Prostate gland (tissue), 2 donors: ENCODE measurements around the gene CBL. TPM values are rescaled to one million over a fixed set of nuclear protein-coding genes. Genes with fewer than 3 reads are reported as not detected.
"Not testable (repeated sequence)": the region's sequence is repeated elsewhere in the genome, so short reads cannot be mapped to it uniquely, and the experiment has no call there.

Source experiments
- DNase-seq: peaks from one replicate; pipeline ENCODE4 v3.0.0-alpha.2; 2019; ENCODE audit warnings: low spot score
- H3K27ac ChIP-seq, 2 donors: fragments of 200-600 bp; sonication (generic); 2 replicates each; pipeline ENCODE4 v1.5.1; 2017 to 2019
- H3K27me3 ChIP-seq: fragments of 200-600 bp; sonication (generic); replicated peaks from 2 replicates; pipeline ENCODE4 v1.5.1; 2019; ENCODE audit not compliant: insufficient read depth
- H3K36me3 ChIP-seq, 2 donors: fragments of 200-600 bp; sonication (generic); 1 replicate in 1 of 2; 2 replicates in 1 of 2; pipeline versions ENCODE4 v1.5.1 to v1.8.1; 2017 to 2019
- H3K4me1 ChIP-seq: fragments of 200-600 bp; sonication (generic); replicated peaks from 2 replicates; pipeline ENCODE4 v1.5.1; 2019
- H3K4me3 ChIP-seq, 2 donors: fragments of 200-600 bp; sonication (generic); 2 replicates each; pipeline ENCODE4 v1.5.1; 2017 to 2019
- H3K9me3 ChIP-seq: fragments of 200-600 bp; sonication (generic); 2 replicates; pipeline ENCODE4 v1.5.1; 2017
- POLR2A ChIP-seq: fragments of 450-650 bp; IDR thresholded peaks from one replicate; pipeline ENCODE4 v1.6.1; 2016; ENCODE audit warnings: antibody characterized with exemption, mild to moderate bottlenecking
- POLR2AphosphoS5 ChIP-seq: sonication (generic); formaldehyde crosslinking; IDR thresholded peaks from one replicate; pipeline ENCODE4 v1.6.1; 2017; ENCODE audit warnings: antibody characterized with exemption
- WGBS: methylation state at CpG from one replicate; pipeline ENCODE4 v1.1.5; 2018; 5-methylcytosine and 5-hydroxymethylcytosine counted together
- intact Hi-C: fragments of 100-400 bp; cut with DNase I; formaldehyde crosslinking; loops from one replicate; pipeline ENCODE4 v1.14.2; 2022
- total RNA-seq, 2 donors: library from RNA; depleted of rRNA; stranded (reverse); fragments of >200 nt; gene quantifications; one replicate each; pipeline ENCODE4 v1.1.0, GENCODE V29; 2016
- TF ChIP-seq, protein P1 (sequence below), 4 experiments: fragments of 200-600 bp in 2 of 4; fragments of 450-650 bp in 2 of 4; sonication (generic) in 2 of 4; IDR thresholded peaks; 1 replicate in 3 of 4; 2 replicates in 1 of 4; pipeline ENCODE4 v1.5.1; 2016 to 2019; ENCODE audit warnings: antibody characterized with exemption in 4 of 4, mild to moderate bottlenecking in 2 of 4, moderate library complexity in 2 of 4

The CBL gene
- total RNA-seq, 2 donors from 2014 or later = 9.8 to 38.8 TPM

DNA sequence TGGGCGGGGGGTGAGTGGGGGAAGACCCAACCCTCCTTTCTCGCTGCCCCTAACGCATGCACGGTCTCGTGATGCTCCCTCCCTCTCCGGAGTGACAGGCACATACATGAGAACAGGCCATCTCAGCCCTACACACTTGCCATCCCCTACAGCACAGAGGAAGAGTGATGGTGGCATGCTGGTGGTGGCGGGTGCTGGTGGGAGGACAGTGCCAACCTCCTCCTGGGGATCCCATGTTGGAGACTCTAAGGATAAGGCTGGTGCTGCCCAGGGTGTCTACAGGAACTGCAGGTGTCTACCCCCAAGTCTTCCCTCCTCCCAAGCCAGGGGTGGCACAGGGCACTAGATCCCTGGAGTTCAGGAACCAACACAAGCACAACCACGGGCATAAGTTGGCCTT lies 44.3 kb upstream of the CBL start:
- no peak overlapping the region for H3K4me3 ChIP-seq
- H3K9me3 ChIP-seq = no peaks in the 10 kb centered on the region
- WGBS = 72% methylated on average over 8 of the region's 8 CpGs
- H3K27ac ChIP-seq = no peak overlapping the region
- TF ChIP-seq POLR2A (no peak), POLR2AphosphoS5 (no peak)
- TF ChIP-seq, protein P1, sequence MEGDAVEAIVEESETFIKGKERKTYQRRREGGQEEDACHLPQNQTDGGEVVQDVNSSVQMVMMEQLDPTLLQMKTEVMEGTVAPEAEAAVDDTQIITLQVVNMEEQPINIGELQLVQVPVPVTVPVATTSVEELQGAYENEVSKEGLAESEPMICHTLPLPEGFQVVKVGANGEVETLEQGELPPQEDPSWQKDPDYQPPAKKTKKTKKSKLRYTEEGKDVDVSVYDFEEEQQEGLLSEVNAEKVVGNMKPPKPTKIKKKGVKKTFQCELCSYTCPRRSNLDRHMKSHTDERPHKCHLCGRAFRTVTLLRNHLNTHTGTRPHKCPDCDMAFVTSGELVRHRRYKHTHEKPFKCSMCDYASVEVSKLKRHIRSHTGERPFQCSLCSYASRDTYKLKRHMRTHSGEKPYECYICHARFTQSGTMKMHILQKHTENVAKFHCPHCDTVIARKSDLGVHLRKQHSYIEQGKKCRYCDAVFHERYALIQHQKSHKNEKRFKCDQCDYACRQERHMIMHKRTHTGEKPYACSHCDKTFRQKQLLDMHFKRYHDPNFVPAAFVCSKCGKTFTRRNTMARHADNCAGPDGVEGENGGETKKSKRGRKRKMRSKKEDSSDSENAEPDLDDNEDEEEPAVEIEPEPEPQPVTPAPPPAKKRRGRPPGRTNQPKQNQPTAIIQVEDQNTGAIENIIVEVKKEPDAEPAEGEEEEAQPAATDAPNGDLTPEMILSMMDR (IDR thresholded peaks at IDR 0.05) = no peak
- no peak for DNase-seq
- intact Hi-C loops = no loop called here
- no peaks in the 10 kb centered on the region for H3K36me3 ChIP-seq
- H3K4me1 ChIP-seq = no peaks in the 10 kb centered on the region
- no peaks in the 10 kb centered on the region for H3K27me3 ChIP-seq

- Histone ChIP-seq H3K27me3 (no peaks in the 10 kb centered on the region), H3K27ac (no peak overlapping the region), H3K36me3 (no peaks in the 10 kb centered on the region), H3K9me3 (no peaks in the 10 kb centered on the region), H3K4me3 (no peak overlapping the region), H3K4me1 (no peaks in the 10 kb centered on the region)
- TF ChIP-seq, protein P1 (IDR thresholded peaks at IDR 0.05) = no peak
- TF ChIP-seq POLR2AphosphoS5 (no peak), POLR2A (no peak)
- DNase-seq = no peak
- intact Hi-C loops = no loop called here
- 70% methylated on average over 8 of the region's 8 CpGs for WGBS
These were observed 39.6 kb upstream of the CBL start for GRCh38 chr11:119166368-119167076.

GRCh38 chr11:119167077-119167458 lies 39.1 kb upstream of the CBL start:
- H3K4me3 ChIP-seq, H3K9me3 ChIP-seq, H3K27me3 ChIP-seq, H3K36me3 ChIP-seq, H3K4me1 ChIP-seq, H3K27ac ChIP-seq, DNase-seq, intact Hi-C loops: not testable (repeated sequence)
- 72% methylated on average over 10 of the region's 10 CpGs for WGBS

- Histone ChIP-seq H3K9me3 (no peaks in the 10 kb centered on the region), H3K4me3 (no peak overlapping the region), H3K27me3 (no peaks in the 10 kb centered on the region), H3K27ac (no peak overlapping the region), H3K4me1 (no peaks in the 10 kb centered on the region), H3K36me3 (no peaks in the 10 kb centered on the region)
- WGBS = 46% methylated on average over 6 of the region's 6 CpGs
- intact Hi-C loops = no loop called here
- DNase-seq = no peak
- TF ChIP-seq, protein P1 (IDR thresholded peaks at IDR 0.05) = no peak
- TF ChIP-seq POLR2A (no peak), POLR2AphosphoS5 (no peak)
These were observed 38.2 kb upstream of the CBL start for GRCh38 chr11:119167933-119168332.

DNA sequence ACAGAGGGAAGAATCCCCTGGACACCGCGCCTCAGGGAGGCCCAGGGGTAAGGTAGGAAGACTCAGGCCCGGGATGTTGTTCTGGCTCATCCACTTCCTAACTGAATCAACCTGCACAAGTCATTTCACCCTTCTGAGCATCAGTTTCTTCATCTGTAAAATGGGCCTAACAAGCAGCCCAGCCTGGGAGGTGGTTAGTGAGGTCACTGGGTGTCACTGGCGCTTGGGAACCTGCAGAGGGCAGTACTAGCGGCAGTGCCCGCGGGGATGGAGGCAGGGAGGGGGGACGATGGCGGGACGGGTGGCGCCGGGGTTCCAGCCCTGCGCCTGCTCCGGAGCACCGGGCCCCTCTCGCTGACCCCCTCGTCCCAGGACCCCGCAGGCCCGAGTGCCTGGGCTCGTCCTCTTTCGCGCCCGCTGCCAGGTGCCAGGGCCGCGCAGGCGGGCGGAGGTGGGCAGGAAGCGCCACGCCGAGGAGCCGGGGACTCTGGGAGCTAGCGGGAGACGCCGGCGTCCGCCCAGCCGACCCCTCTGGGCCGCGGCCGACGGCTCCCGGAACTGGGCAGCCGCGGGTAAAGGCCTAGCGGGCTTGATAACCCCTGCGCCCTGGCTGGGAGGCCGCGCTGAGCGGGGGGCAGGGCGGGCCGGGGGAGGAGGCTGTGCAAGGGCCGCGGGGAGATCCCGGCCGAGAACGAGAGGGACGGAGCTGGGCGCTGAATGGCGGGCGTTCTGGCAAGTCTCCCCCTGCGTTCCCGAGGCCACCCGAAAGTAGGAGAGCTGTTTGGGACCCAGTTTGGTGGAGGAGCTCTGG lies 37.5 kb upstream of the CBL start, which contains the start of gene NLRX1:
Gene NLRX1, plus strand, starts transcription at position 255 of the 811 bp plus-strand sequence. CDS start 2,679 bp downstream, outside the sequence.
- 4% methylated on average over 60 of the region's 63 CpGs for WGBS
- TF ChIP-seq POLR2AphosphoS5 (peak; percentile 38), POLR2A (peak; percentile 61)
- TF ChIP-seq, protein P1 (IDR thresholded peaks at IDR 0.05) = peak; percentile 67 to 89 (median 80)
- Histone ChIP-seq H3K27ac (peak within 1 kb of the TSS; percentile 89 to 95), H3K27me3 (no peaks in the 10 kb centered on the region), H3K4me3 (peak within 1 kb of the TSS; percentile 93 to 98), H3K4me1 (no peaks in the 10 kb centered on the region), H3K36me3 (no peaks in the 10 kb centered on the region), H3K9me3 (no peaks in the 10 kb centered on the region)
- intact Hi-C loops = no loop called here
- DNase-seq = peak; percentile 77
